Measurements from ENCODE around the gene MYL1.

GRCh38 chr2:210271300-210271699, 43.7 kb downstream of the MYL1 start:
- TF ChIP-seq CTCF (IDR thresholded peaks at IDR 0.05; ENCODE audit: low read depth, low read length, poor library complexity, severe bottlenecking) (no peak), EZH2phosphoT487 (IDR thresholded peaks at IDR 0.05; ENCODE audit: borderline replicate concordance, low read length) (no peak)
